ENCODE measurements around the gene SCN8A.

The SCN8A gene

GRCh38 chr12:51822261-51822616 is 231.2 kb downstream of the SCN8A start:
- no peak for TF ChIP-seq CTCF (IDR thresholded peaks at IDR 0.05; ENCODE audit: low read depth, low read length)
- H3K9me3 ChIP-seq (ENCODE audit: severe bottlenecking), result no peaks in the 10 kb centered on the region
- H3K36me3 ChIP-seq, result no peaks in the 10 kb centered on the region
- no peak overlapping the region for H3K27ac ChIP-seq
- no peaks in the 10 kb centered on the region for H3K27me3 ChIP-seq (ENCODE audit: insufficient read depth, low read depth, severe bottlenecking)
- no peak for DNase-seq
- H3K4me3 ChIP-seq (ENCODE audit: low read depth, low read length), result no peak overlapping the region

GRCh38 chr12:51822956-51823355 is 231.9 kb downstream of the SCN8A start:
- Histone ChIP-seq H3K27ac (no peak overlapping the region), H3K9me3 (ENCODE audit: severe bottlenecking) (no peaks in the 10 kb centered on the region), H3K27me3 (ENCODE audit: insufficient read depth, low read depth, severe bottlenecking) (no peaks in the 10 kb centered on the region), H3K36me3 (no peaks in the 10 kb centered on the region), H3K4me3 (ENCODE audit: low read depth, low read length) (no peak overlapping the region)
- DNase-seq, result no peak
- no peak for TF ChIP-seq CTCF (IDR thresholded peaks at IDR 0.05; ENCODE audit: low read depth, low read length)

GRCh38 chr12:51823875-51824565 is 233.0 kb downstream of the SCN8A start:
- Histone ChIP-seq H3K4me3 (ENCODE audit: low read depth, low read length) (no peak overlapping the region), H3K9me3 (ENCODE audit: severe bottlenecking) (no peaks in the 10 kb centered on the region), H3K36me3 (no peaks in the 10 kb centered on the region), H3K27ac (peak overlapping the region; percentile 44; the same call in 1 of the 2 replicates), H3K27me3 (ENCODE audit: insufficient read depth, low read depth, severe bottlenecking) (no peaks in the 10 kb centered on the region)
- peak; percentile 49 for DNase-seq
- TF ChIP-seq CTCF (IDR thresholded peaks at IDR 0.05; ENCODE audit: low read depth, low read length), result peak; percentile 80

GRCh38 chr12:51825216-51825615 is 234.2 kb downstream of the SCN8A start:
- no peak overlapping the region for H3K4me3 ChIP-seq (ENCODE audit: low read depth, low read length)
- TF ChIP-seq CTCF (IDR thresholded peaks at IDR 0.05; ENCODE audit: low read depth, low read length), result no peak
- no peaks in the 10 kb centered on the region for H3K27me3 ChIP-seq (ENCODE audit: insufficient read depth, low read depth, severe bottlenecking)

GRCh38 chr12:51826881-51827280 is 235.8 kb downstream of the SCN8A start:
- no peak for TF ChIP-seq CTCF (IDR thresholded peaks at IDR 0.05; ENCODE audit: low read depth, low read length)
- Histone ChIP-seq H3K36me3 (no peaks in the 10 kb centered on the region), H3K9me3 (ENCODE audit: severe bottlenecking) (no peaks in the 10 kb centered on the region), H3K4me3 (ENCODE audit: low read depth, low read length) (no peak overlapping the region), H3K27me3 (ENCODE audit: insufficient read depth, low read depth, severe bottlenecking) (no peaks in the 10 kb centered on the region), H3K27ac (no peak overlapping the region)
- DNase-seq, result no peak

More at GRCh38 chr12:51825216-51825615, 234.2 kb downstream of the SCN8A start:
- Histone ChIP-seq H3K9me3 (ENCODE audit: severe bottlenecking) (no peaks in the 10 kb centered on the region), H3K27ac (no peak overlapping the region), H3K36me3 (no peaks in the 10 kb centered on the region)
- DNase-seq, result no peak
